Measurements from ENCODE around the gene CD86. TPM values are rescaled to one million over a fixed set of nuclear protein-coding genes. Genes with fewer than 3 reads are reported as not detected.

The CD86 gene
- total and polyA plus RNA-seq, 10 donors: 9.8 to 41.8 (median 25.3) TPM

- Histone ChIP-seq H3K9me3 (no peaks in the 10 kb centered on the region), H3K4me1 (peaks cover 0 to 31% (median 16%) of the 10 kb centered on the region in 6 donors), H3K27ac (peak overlapping the region in 1 of 8 donors; percentile 51), H3K36me3 (no peaks in the 10 kb centered on the region), H3K4me3 (no peak overlapping the region), H3K27me3 (replicated peaks in 1 of 7) (no peaks in the 10 kb centered on the region)
- no peak for DNase-seq
- intact Hi-C loops (cut with DNase I; ENCODE audit: low total_unique reads): no loop called here
- TF ChIP-seq CTCF (IDR thresholded peaks at IDR 0.05 in 8 of 11, conservative IDR thresholded peaks at IDR 0.05 in 3 of 11) (no peak), POLR2AphosphoS5 (IDR thresholded peaks at IDR 0.05) (no peak)
- WGBS, 5 donors: 74 to 89% (median 79%) methylated on average over 1 of the region's 1 CpG
Observed at GRCh38 chr3:122100083-122100482, 44.9 kb downstream of the CD86 start.

- no peak for DNase-seq
- H3K9me3 ChIP-seq: no peaks in the 10 kb centered on the region
- H3K27me3 ChIP-seq (replicated peaks in 1 of 7): no peaks in the 10 kb centered on the region
- H3K27ac ChIP-seq: peak overlapping the region in 4 of 8 donors; percentile 13 to 51 (median 22)
- intact Hi-C loops (cut with DNase I; ENCODE audit: low total_unique reads): no loop called here
- H3K4me3 ChIP-seq: no peak overlapping the region
- no peak for TF ChIP-seq CTCF (IDR thresholded peaks at IDR 0.05 in 8 of 11, conservative IDR thresholded peaks at IDR 0.05 in 3 of 11)
- no peak for TF ChIP-seq POLR2AphosphoS5 (IDR thresholded peaks at IDR 0.05)
- TF ChIP-seq POLR2A (IDR thresholded peaks at IDR 0.05): no peak
- H3K36me3 ChIP-seq: no peaks in the 10 kb centered on the region
- 49 to 56% (median 53%) methylated on average over 8 of the region's 8 CpGs for WGBS, 5 donors
- peaks cover 0 to 31% (median 16%) of the 10 kb centered on the region in 6 donors for H3K4me1 ChIP-seq
Observed at GRCh38 chr3:122100591-122101463, 45.7 kb downstream of the CD86 start.

- 24 to 35% (median 30%) methylated on average over 3 of the region's 3 CpGs for WGBS, 5 donors
- Histone ChIP-seq H3K27me3 (replicated peaks in 1 of 7) (no peaks in the 10 kb centered on the region), H3K27ac (peak overlapping the region in 1 of 8 donors; percentile 51), H3K36me3 (peaks cover 0 to 6% (median 0%) of the 10 kb centered on the region in 6 donors), H3K9me3 (no peaks in the 10 kb centered on the region), H3K4me1 (peaks cover 0 to 31% (median 16%) of the 10 kb centered on the region in 6 donors), H3K4me3 (no peak overlapping the region)
- intact Hi-C loops (cut with DNase I; ENCODE audit: low total_unique reads): no loop called here
- TF ChIP-seq CTCF (IDR thresholded peaks at IDR 0.05 in 8 of 11, conservative IDR thresholded peaks at IDR 0.05 in 3 of 11): peak in 10 of 11 experiments; percentile 20 to 64 (median 51)
- no peak for TF ChIP-seq POLR2A (IDR thresholded peaks at IDR 0.05)
- no peak for DNase-seq
Observed at GRCh38 chr3:122101646-122102045, 46.5 kb downstream of the CD86 start.

GRCh38 chr3:122102191-122102935 is 47.2 kb downstream of the CD86 start:
- WGBS, 5 donors: 40 to 61% (median 42%) methylated on average over 4 of the region's 4 CpGs
- no peaks in the 10 kb centered on the region for H3K9me3 ChIP-seq
- intact Hi-C loops (cut with DNase I; ENCODE audit: low total_unique reads): no loop called here
- H3K27ac ChIP-seq: no peak overlapping the region
- peaks cover 0 to 13% (median 0%) of the 10 kb centered on the region in 6 donors for H3K36me3 ChIP-seq
- peaks cover 0 to 31% (median 16%) of the 10 kb centered on the region in 6 donors for H3K4me1 ChIP-seq
- TF ChIP-seq CTCF (IDR thresholded peaks at IDR 0.05 in 8 of 11, conservative IDR thresholded peaks at IDR 0.05 in 3 of 11) (no peak), POLR2A (IDR thresholded peaks at IDR 0.05) (no peak), POLR2AphosphoS5 (IDR thresholded peaks at IDR 0.05) (no peak)
- DNase-seq: no peak
- no peaks in the 10 kb centered on the region for H3K27me3 ChIP-seq (replicated peaks in 1 of 7)
- no peak overlapping the region for H3K4me3 ChIP-seq

Measured in spleen (tissue), 11 donors.